Neutrophil (primary cell): ENCODE measurements around the gene BCL11A.
A peak's percentile ranks its signal among the peaks of the same experiment; 100 is the strongest.

Source experiments
- H3K27ac ChIP-seq: fragments of 200-600 bp; sonication (generic); 2 replicates; pipeline ENCODE4 v1.5.1; 2016; ENCODE audit warnings: mild to moderate bottlenecking, moderate library complexity
- H3K27me3 ChIP-seq: fragments of 200-600 bp; sonication (generic); 2 replicates; pipeline ENCODE4 v1.6.0; 2016; ENCODE audit warnings: mild to moderate bottlenecking
- H3K36me3 ChIP-seq: fragments of 200-600 bp; sonication (generic); 2 replicates; pipeline ENCODE4 v1.5.1; 2017
- H3K4me1 ChIP-seq, 2 experiments: fragments of 200-600 bp in 1 of 2; sonication (generic) in 1 of 2; 1 replicate in 1 of 2; 2 replicates in 1 of 2; pipeline versions ENCODE4 v1.5.1 to v1.6.1; 2013 to 2016; ENCODE audit warnings: low read depth in 1 of 2, low read length in 1 of 2, mild to moderate bottlenecking in 1 of 2, moderate library complexity in 1 of 2; ENCODE audit not compliant: control insufficient read depth in 1 of 2, insufficient read depth in 1 of 2
- H3K4me3 ChIP-seq, 2 experiments: fragments of 200-600 bp in 1 of 2; sonication (generic) in 1 of 2; 1 replicate in 1 of 2; 2 replicates in 1 of 2; pipeline ENCODE4 v1.5.1; 2013 to 2016; ENCODE audit warnings: low read depth in 1 of 2, low read length in 1 of 2, mild to moderate bottlenecking in 1 of 2, moderate library complexity in 1 of 2
- H3K9me3 ChIP-seq: fragments of 200-600 bp; sonication (generic); 2 replicates; pipeline ENCODE4 v1.5.1; 2016
- TF ChIP-seq, protein P1 (sequence below): fragments of 200-600 bp; sonication (generic); IDR thresholded peaks from 2 replicates; pipeline ENCODE4 v1.5.1; 2016; ENCODE audit warnings: antibody characterized with exemption

The BCL11A gene

GRCh38 chr2:60551240-60552077, 2.0 kb downstream of the BCL11A start:
- peaks cover 38 to 48% of the 10 kb centered on the region in 2 experiments for H3K4me1 ChIP-seq
- H3K4me3 ChIP-seq, result peak overlapping the region; percentile 82
- peak overlapping the region; percentile 12 for H3K27ac ChIP-seq
- peaks cover 25% of the 10 kb centered on the region for H3K27me3 ChIP-seq
- TF ChIP-seq, protein P1, sequence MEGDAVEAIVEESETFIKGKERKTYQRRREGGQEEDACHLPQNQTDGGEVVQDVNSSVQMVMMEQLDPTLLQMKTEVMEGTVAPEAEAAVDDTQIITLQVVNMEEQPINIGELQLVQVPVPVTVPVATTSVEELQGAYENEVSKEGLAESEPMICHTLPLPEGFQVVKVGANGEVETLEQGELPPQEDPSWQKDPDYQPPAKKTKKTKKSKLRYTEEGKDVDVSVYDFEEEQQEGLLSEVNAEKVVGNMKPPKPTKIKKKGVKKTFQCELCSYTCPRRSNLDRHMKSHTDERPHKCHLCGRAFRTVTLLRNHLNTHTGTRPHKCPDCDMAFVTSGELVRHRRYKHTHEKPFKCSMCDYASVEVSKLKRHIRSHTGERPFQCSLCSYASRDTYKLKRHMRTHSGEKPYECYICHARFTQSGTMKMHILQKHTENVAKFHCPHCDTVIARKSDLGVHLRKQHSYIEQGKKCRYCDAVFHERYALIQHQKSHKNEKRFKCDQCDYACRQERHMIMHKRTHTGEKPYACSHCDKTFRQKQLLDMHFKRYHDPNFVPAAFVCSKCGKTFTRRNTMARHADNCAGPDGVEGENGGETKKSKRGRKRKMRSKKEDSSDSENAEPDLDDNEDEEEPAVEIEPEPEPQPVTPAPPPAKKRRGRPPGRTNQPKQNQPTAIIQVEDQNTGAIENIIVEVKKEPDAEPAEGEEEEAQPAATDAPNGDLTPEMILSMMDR, result no peak
- no peaks in the 10 kb centered on the region for H3K36me3 ChIP-seq
- no peaks in the 10 kb centered on the region for H3K9me3 ChIP-seq

DNA sequence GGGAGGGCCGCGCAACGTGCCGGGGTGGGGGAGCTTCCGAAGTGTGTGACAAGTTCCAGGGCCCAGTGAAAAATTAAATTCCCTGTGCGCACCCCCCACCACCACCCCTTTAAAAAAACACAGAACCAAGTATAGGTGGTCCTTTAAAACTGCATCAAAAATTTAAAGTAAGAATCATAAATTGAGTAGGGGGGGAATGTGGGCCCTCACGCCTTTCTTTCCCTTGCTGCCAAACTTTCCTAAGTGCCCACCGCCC, 2.5 kb downstream of the BCL11A start:
- peaks cover 36 to 47% of the 10 kb centered on the region in 2 experiments for H3K4me1 ChIP-seq
- H3K4me3 ChIP-seq, result peak overlapping the region; percentile 82
- no peaks in the 10 kb centered on the region for H3K36me3 ChIP-seq
- no peaks in the 10 kb centered on the region for H3K9me3 ChIP-seq
- TF ChIP-seq, protein P1, result no peak
- peaks cover 25% of the 10 kb centered on the region for H3K27me3 ChIP-seq
- H3K27ac ChIP-seq, result no peak overlapping the region

GRCh38 chr2:60550178-60550983, 3.1 kb downstream of the BCL11A start:
- Histone ChIP-seq H3K4me1 (peaks cover 36 to 49% of the 10 kb centered on the region in 2 experiments), H3K27ac (peak overlapping the region; percentile 83), H3K36me3 (no peaks in the 10 kb centered on the region), H3K9me3 (no peaks in the 10 kb centered on the region), H3K4me3 (peak overlapping the region; percentile 82 to 89), H3K27me3 (peaks cover 22% of the 10 kb centered on the region)
- TF ChIP-seq, protein P1, result peak; percentile 74

- H3K9me3 ChIP-seq, result no peaks in the 10 kb centered on the region
- H3K27ac ChIP-seq, result peak overlapping the region; percentile 83
- H3K36me3 ChIP-seq, result no peaks in the 10 kb centered on the region
- H3K27me3 ChIP-seq, result peaks cover 19% of the 10 kb centered on the region
- TF ChIP-seq, protein P1, result no peak
- peak overlapping the region; percentile 82 to 89 for H3K4me3 ChIP-seq
- H3K4me1 ChIP-seq, result peaks cover 37 to 49% of the 10 kb centered on the region in 2 experiments
Observed at GRCh38 chr2:60549928-60550177, 3.6 kb downstream of the BCL11A start.

- Histone ChIP-seq H3K36me3 (no peaks in the 10 kb centered on the region), H3K4me3 (peak overlapping the region; percentile 82 to 89), H3K4me1 (peaks cover 42 to 49% of the 10 kb centered on the region in 2 experiments), H3K27ac (peak overlapping the region; percentile 83), H3K9me3 (no peaks in the 10 kb centered on the region), H3K27me3 (peaks cover 19% of the 10 kb centered on the region)
- TF ChIP-seq, protein P1, result no peak
Observed at GRCh38 chr2:60549238-60549927, 4.1 kb downstream of the BCL11A start.
